ENCODE measurements around the gene LTA4H.

The LTA4H gene

GRCh38 chr12:96056646-96057455 is 21.5 kb upstream of the LTA4H start:
- no peak for FAIRE-seq

GRCh38 chr12:96054244-96054610 is 18.8 kb upstream of the LTA4H start:
- FAIRE-seq: no peak

DNA sequence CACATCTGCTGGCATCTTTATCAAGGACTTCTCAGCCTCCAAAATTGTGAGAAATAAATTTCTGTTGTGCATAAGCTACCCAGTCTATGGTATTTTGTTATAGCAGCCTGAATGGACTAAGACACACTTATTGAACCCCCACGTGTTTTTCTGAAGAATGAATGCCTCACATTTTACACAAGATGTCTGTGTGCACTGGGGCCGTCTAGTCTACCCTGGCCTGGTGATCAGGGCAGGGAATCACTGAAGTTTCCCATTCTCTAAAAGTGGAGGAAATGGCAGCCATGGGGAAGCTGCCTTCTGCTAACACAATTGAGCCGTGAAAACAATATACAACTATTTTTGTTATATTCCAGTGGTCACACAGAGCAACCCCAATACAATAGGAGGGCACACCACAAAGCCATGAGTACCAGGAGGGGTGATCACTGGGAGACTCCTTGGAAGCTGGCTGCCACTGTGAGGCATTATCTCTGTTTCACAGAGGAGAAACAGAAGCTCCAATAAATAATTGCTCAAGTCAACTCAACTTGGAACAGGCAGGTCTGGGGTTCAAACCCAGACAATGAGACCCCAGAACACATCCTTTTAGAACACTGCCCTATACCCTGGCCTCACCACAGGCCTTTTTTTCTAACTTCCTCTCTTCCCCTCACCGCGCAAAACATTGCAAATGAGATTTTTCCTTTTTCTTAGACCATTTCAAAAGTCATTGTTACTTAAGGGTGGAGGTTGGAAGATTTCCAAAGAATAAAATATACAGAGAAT is 18.3 kb upstream of the LTA4H start:
- FAIRE-seq: no peak

DNA sequence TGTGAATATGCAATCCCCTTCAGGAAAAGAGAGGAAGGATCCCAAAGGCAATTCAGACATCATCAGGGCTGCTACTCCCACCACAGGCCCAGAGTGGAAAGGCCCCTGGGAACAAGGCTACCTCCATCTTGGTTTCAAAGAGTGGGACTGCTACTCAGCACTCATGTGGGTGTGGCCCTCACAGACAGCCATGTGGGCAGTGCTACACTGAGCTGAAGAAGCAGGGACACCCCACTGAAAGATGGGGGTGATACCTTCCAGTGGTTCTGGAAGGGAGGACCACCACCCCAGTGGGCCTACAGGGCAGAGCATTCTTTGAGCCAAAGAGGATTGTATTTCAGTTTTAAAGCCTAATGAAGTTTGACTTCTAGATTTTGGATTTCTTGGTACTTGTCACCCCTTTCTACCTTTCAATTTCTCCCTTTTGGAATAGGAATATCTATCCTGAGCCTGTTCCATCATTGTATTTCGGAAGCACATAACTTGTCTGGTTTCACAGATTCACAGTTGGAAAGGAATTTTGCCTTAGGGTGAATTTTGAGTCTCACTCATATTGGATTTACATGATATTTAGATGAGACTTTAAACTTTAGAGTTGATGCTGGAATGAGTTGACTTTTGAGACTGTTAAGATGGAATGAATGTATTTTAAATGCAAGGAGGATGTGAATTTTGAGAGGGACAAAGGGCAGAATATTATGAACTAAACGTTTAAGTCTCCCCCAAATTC is 16.5 kb upstream of the LTA4H start:
- no peak for FAIRE-seq

- no peak for FAIRE-seq
Measured at GRCh38 chr12:96050139-96050538, 14.8 kb upstream of the LTA4H start.

DNA sequence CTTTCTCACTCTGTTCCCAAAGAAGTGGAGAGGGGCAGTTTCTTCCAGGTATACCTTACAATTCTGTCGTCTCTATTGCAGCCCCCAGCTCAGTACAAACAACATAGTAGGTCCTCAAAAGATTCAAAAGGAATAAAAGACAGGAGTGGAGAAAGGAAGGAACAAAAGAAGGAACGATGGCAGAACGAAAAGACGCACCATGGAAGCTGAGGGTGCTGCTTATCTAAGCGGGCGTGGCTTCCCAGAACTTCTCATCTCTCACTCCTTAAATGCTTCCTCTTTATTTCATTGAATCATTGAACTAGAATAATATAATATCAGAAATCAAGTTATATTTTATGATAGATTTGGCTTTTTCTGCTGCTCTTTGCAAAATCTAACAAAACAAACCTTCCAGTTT is 13.7 kb upstream of the LTA4H start:
- FAIRE-seq: no peak

GRCh38 chr12:96048393-96048969 is 13.1 kb upstream of the LTA4H start:
- FAIRE-seq: no peak

DNA sequence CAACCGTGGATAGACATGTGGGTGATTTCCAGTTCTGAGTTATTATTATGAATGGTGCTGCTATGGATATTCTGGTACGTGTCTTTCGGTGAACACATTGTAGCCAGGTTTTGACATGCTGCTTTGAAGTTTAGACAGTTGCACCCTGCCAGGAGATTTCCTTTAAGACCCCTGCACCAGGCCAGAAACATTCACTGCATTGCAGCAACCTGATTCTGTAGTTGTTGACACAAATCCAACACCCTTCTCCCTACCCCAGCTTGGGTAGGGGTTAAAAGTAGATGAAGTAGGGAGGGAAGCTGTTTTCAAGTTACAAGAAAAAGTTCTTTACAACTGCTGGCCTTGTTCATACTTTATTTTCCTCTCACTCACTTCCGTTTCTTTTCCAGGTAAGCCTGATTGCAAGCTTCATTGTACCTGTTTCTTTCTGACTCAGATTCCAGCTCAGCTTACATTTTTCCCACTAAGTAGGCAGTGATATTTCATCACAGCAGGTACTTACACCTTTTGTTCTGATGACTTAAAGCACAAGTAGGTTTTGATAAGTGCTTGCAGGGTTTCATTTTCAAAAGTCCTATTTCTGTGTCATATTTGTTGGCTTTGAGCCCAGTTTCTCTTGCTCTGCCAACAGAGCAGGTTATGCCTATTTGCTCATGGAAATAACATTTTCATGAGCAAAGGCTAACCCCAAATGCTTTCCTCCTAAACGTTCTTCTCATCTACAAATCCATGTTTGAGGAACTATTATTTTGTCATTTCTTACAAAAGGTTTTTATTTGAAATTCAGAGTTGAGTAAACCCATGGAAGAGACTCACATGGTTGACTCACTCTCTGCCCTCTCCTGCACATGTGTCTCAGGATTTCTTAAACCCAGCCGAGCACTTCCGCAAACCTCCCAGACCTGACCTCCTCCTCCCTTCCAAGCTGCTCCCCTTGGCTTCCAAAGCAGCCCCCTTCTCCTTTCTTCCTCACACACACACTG is 12.1 kb upstream of the LTA4H start:
- FAIRE-seq: no peak

- no peak for FAIRE-seq
Measured at GRCh38 chr12:96046543-96047228, 11.3 kb upstream of the LTA4H start.

GRCh38 chr12:96045566-96045965 is 10.2 kb upstream of the LTA4H start:
- FAIRE-seq: no peak

DNA sequence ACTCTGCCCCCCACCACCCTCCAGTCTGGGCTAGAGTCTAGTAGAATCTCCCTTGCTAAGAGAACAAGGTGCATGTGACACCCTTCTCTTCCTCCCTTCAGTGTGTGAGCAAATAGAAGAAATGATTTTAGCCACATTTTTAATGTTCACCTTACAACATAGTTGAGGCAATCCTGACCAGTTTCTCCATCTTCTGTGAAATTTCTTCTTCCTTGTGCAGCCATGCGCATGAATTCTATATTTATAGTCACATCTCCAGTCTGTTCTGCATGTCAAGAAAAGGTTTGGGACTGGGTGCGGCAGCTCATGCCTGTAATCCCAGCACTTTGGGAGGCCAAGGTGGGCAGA is 9.5 kb upstream of the LTA4H start:
- no peak for FAIRE-seq

- FAIRE-seq: no peak
Measured at GRCh38 chr12:96044017-96044942, 8.9 kb upstream of the LTA4H start.

DNA sequence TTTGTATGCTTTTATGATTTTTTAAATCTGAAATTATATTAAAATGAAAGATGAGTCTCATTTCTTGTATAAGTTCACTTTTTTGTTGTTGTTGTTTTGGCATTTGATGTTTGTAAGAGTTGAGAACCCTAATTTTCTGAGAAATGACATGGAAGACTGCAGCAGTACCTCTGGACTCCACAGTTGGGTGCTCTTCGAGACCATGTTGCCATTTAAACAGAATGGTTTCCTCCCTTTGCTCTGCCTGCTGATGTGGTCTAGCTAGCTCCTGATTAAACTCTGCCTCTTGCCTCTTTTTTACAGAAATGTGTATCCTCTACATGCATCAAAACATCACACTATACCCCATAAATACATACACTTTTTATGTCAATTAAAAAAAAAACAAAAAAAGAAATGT is 5.8 kb upstream of the LTA4H start:
- no peak for FAIRE-seq

- no peak for FAIRE-seq
Measured at GRCh38 chr12:96040305-96041133, 5.1 kb upstream of the LTA4H start.

- FAIRE-seq: no peak
Measured at GRCh38 chr12:96039516-96039915, 4.1 kb upstream of the LTA4H start.

DNA sequence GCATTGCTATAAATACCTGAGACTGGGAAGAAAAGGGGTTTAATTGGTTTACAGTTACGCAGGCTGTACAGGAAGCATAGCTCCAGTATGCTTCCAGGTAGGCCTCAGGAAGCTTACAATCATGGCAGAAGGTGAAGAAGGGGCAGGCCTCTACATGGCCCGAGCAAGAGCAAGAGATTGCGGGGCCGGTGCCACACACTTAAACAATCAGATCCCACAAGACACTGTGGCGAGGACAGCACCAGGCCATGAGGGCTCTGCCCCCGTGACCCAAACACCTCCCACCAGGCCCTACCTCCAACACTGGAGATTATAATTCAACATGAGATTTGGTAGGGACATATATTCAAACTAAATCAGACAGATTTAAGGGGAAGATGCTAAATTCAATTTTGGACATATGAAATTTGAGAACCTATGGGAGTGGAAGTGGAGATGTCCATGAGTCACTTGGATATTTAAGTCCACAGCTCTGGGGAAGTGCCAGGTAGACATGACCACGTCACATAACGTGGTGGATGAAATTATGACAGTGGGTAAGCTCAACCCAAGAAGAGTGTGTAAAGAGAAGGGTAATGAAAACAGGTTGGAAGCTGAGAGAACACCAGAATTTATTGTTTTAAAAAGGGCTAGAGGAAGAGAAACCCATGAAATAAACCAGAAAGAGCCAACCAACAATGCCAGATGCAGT is 1.5 kb upstream of the LTA4H start:
- no peak for FAIRE-seq

- no peak for FAIRE-seq
Measured at GRCh38 chr12:96034621-96035282, 635 bp downstream of the LTA4H start.

Measured in G401.6 (cell line).